Measurements from ENCODE around the gene AGRP.
A peak's percentile ranks its signal among the peaks of the same experiment; 100 is the strongest.
"Not testable (repeated sequence)": the region's sequence is repeated elsewhere in the genome, so short reads cannot be mapped to it uniquely, and the experiment has no call there.

AGRP gene

DNA sequence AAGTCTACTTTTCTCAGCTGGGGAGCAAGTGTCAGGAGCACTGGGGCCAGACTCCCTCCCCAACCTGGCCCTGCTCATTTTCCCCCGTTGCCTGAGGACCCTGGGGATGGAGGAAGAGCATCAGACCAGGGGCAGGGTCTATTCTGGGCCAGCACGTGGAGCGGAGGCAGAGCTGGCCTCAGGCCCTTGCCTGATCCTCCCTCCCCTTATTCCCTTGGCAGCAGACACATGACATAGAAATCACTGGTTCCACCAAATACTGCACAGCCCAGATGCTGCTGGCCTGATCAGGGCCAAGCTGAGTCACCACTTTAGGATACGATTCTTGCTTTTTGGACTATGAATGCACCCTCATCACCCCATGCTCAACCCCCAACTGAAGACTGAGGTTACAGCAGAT lies 15.8 kb upstream of the AGRP start:
- DNase-seq, result no peak

- no peak for DNase-seq
These were observed 7.2 kb upstream of the AGRP start for GRCh38 chr16:67490335-67491096.

- no peak for DNase-seq
These were observed 6.2 kb upstream of the AGRP start for GRCh38 chr16:67489401-67490083.

DNA sequence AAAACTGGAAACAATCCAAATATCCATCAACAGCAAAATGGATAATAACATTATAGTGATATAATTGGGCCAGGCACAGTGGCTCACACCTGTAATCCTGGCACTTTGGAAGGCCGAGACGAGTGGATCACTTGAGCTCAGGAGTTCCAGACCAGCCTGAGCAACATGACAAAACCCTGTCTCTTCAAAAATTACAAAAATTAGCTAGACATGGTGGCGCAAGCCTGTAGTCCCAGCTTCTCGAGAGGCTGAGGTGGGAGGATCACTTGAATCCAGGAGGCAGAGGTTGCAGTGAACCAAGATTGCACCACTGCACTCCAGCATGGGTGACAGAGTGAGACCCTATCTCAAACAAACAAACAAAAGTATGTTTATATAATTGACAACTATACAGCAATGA lies 4.2 kb upstream of the AGRP start:
- DNase-seq, result not testable (repeated sequence)

- no peak for DNase-seq
These were observed 3.5 kb upstream of the AGRP start for GRCh38 chr16:67486805-67487204.

DNA sequence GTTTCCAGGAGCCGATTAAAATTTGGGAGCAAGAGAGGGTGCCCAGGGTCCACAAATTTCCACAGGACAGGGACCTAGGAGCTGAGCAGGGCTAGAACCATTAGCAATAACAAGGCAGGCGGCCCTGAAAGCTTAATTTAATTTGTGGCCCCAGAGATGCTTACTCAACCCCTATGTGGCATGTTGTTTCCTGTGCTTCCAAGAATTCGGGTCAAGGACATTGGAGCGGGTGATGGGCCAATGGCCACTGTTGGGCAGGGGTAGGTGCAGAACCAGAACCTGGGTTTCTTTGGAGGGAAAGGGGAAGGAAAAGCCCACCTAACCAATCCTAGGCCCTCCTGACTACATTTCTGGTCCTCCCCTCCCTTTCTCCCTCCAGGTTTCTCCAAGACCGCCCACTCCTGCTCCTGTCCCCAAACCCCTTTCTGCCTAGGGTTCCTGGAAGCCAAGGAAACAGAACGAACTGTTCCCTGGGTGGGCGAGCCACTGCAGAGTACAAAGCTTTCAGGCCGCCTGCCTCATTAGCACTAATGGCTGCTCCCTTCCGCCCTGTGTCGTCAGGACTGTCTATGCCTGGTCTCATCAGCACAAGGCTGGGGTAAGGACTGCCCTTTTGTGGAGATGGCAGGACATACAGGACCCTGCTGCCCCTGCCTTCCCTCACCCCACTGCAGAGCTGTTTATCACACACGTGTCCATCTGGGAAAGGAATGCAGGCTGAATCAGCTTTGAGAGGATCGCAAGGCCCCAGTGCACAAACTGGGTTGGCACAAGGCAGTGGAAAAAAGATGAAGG lies 581 bp upstream of the AGRP start:
- DNase-seq, result no peak

- peak; percentile 14 for DNase-seq
These were observed 968 bp downstream of the AGRP start for GRCh38 chr16:67482233-67482924.

DNA sequence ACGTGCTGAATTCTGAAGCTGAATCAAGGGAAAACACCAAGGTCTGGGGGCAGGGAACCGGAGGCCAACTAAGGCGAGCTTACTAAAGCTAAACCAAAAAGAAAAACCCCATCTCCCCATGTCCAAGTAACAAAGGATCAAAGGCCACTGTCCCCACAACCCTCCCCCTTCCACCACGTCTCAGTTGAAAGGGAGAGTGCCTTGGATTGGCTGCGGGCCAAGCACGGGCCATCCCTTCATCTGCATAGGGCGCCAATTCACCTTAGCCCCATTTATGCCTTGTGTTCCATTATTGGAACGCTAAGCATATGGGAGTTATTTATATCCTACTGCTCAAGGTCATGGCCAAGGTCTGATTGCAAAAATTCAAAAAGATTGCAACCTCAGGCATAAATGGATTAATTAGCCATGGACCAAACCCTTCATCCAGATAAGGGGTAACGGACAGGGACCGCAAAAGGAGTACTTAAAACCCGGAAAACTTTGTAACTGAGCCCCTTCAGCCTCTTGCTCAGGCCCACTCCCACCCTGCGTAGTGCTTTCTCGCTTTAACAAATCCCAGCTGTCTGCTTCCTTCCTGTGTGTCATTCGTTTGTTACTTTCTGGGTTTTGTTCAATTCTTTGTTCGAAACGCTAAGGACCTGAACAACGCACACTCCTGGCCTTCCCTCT lies 1.6 kb downstream of the AGRP start:
- DNase-seq, result peak; percentile 70

GRCh38 chr16:67480833-67481560 lies 2.4 kb downstream of the AGRP start, which contains the start of gene ATP6V0D1:
TSS of gene ATP6V0D1 (minus strand) at chr16:67481157. CDS start at chr16:67481086, 71 bp downstream.
- DNase-seq, result peak; percentile 99

DNA sequence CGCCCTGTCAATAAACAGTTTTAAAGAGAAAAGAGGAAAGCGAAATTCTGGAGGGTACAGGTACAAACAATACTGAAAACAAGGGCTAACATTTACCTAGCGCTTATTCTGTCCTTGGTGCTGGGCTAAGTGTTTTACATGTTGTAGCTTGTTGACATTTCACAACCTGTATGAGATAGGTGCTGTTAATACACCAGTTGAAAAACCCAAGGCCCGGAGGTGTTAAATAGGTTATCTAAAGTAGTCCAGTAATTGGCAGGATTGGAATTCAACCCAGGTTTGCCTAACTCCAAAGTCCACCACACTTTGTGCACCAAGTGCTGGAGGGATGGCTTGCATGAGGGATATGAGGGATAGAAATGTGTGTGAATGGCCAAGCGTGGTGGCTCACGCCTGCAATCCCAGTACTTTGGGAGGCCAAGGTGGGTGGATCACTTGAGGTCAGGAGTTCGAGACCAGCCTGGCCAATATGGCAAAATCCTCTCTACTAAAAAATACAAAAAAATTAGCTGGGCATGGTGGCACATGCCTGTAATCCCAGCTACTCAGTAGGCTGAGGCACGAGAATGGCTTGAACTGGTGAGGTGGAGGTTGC lies 5.3 kb downstream of the AGRP start:
- no peak for DNase-seq

GRCh38 chr16:67474551-67475455 lies 8.5 kb downstream of the AGRP start:
- DNase-seq, result no peak

DNA sequence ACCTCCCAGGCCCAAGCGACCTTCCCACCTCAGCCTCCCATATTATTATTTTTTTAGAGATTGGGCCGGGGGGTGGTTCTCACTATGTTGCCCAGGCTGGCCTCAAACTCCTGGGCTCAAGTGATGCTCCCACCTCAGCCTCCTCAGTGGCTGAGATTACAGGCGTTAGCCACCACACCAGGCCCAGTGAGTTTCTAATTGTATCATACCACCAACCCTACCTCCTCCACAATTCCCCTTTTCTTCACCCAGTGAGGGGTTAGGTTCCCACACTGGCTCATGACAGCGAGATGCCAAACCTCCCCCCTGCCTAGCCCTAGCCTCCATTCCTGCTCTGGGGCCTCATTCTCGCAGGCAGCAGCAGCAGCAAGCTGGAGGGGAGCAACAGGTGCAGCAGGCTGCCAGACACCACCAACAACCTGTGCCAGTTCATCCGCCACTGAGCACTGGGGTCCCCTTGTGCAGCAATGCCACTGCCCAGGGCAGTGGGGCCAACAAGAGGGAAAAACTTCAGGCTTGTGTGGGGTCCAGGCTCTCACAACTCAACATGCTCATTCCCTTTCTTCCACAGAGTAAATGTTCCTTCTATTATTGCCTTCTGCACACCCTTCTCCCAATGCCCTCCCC lies 11.5 kb downstream of the AGRP start:
- no peak for DNase-seq

- no peak for DNase-seq
These were observed 13.0 kb downstream of the AGRP start for GRCh38 chr16:67470359-67470758.

DNA sequence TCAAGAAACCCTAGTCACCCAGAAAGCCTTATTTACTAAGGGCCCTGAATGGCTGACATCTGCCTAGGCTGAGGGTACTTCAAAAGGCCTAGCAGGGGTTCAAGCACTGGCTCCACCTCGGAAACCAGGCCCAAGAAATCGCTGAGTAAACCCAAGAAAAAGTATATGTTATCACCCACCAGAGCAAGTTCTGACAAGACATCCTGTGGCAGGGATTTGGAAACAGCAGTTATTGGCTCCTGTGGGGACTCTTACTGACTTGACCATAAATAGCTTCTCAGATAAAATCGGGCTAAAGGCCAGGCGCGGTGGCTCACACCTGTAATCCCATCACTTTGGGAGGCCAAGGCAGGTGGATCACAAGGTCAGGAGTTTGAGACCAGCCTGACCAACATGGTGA lies 14.6 kb downstream of the AGRP start:
- no peak for DNase-seq

- no peak for DNase-seq
These were observed 16.8 kb downstream of the AGRP start for GRCh38 chr16:67466581-67466980.

GRCh38 chr16:67464565-67464964 lies 18.8 kb downstream of the AGRP start:
- DNase-seq, result no peak

GRCh38 chr16:67463691-67464090 lies 19.7 kb downstream of the AGRP start:
- DNase-seq, result no peak

GRCh38 chr16:67463059-67463458 lies 20.3 kb downstream of the AGRP start:
- DNase-seq, result no peak

DNA sequence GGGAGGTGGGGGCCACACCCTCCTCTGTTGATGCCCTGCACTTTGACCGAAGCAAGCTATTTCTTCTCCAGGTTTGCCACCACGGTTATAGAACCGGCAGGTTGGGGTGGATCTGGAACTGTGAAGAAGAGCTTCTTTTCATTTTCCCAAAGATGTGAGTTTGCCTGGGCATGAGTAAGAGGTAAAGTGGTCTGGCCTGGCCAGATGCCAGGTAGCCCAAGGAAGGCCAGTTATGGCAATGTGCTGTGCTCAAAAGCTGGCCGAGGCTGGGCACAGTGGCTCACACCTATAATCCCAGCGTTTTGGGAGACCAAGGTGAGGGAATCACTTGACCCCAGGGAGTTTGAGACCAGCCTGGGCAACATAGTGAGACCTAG lies 21.1 kb downstream of the AGRP start:
- no peak for DNase-seq

Measured in activated CD4-positive, alpha-beta T cell treated with anti-CD3 and anti-CD28 coated beads for 48 hours (primary cell).